ENCODE measurements around the gene BCAS1.

DNA sequence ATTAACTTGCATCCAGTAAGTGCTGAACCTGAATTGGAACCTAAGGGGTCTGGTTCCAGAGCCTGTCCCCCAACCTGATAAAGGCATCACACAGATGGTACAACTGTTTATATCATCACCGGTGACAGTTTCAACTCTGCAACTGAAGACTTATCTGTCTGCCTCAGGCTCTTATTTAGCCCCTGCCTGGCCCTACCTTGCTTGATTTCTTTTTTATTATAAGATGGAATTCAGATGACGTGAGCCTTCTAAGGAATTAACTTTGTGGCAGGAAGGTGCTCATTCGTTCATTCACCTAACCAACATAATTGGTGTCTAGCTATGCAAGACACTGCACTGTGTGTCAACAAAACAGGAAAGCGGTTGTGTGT lies 175.0 kb downstream of the BCAS1 start:
- TF ChIP-seq POLR2A (IDR thresholded peaks at IDR 0.05; ENCODE audit: extremely low read depth, insufficient read length) (no peak), MYC (IDR thresholded peaks at IDR 0.05; ENCODE audit: low read depth, low read length) (no peak)
- TF ChIP-seq, protein P1, sequence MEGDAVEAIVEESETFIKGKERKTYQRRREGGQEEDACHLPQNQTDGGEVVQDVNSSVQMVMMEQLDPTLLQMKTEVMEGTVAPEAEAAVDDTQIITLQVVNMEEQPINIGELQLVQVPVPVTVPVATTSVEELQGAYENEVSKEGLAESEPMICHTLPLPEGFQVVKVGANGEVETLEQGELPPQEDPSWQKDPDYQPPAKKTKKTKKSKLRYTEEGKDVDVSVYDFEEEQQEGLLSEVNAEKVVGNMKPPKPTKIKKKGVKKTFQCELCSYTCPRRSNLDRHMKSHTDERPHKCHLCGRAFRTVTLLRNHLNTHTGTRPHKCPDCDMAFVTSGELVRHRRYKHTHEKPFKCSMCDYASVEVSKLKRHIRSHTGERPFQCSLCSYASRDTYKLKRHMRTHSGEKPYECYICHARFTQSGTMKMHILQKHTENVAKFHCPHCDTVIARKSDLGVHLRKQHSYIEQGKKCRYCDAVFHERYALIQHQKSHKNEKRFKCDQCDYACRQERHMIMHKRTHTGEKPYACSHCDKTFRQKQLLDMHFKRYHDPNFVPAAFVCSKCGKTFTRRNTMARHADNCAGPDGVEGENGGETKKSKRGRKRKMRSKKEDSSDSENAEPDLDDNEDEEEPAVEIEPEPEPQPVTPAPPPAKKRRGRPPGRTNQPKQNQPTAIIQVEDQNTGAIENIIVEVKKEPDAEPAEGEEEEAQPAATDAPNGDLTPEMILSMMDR (IDR thresholded peaks at IDR 0.05; ENCODE audit: low read depth, low read length): no peak
- TF ChIP-seq, protein P2, sequence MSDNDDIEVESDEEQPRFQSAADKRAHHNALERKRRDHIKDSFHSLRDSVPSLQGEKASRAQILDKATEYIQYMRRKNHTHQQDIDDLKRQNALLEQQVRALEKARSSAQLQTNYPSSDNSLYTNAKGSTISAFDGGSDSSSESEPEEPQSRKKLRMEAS (IDR thresholded peaks at IDR 0.05; ENCODE audit: low read depth, low read length): no peak

Data from NB4 (cell line).